HEK293T (cell line): ENCODE measurements around the gene TMEM259.

ENCODE experiments used
- FOXM1 ChIP-seq: fragments of 450-650 bp; IDR thresholded peaks from 2 replicates; pipeline ENCODE4 v1.6.1; 2017; ENCODE audit warnings: mild to moderate bottlenecking, borderline replicate concordance
- PKNOX1 ChIP-seq: fragments of 450-650 bp; IDR thresholded peaks from 2 replicates; pipeline ENCODE4 v1.6.1; 2016
- TARDBP ChIP-seq: fragments of 450-650 bp; IDR thresholded peaks from 2 replicates; pipeline ENCODE4 v1.6.1; 2016

- no peak for TF ChIP-seq TARDBP
- TF ChIP-seq FOXM1 = no peak
- TF ChIP-seq PKNOX1 = no peak
Measured at GRCh38 chr19:1032264-1032867, 11.4 kb upstream of the TMEM259 start.
